ENCODE measurements around the gene PIP5K1A.

PIP5K1A gene

DNA sequence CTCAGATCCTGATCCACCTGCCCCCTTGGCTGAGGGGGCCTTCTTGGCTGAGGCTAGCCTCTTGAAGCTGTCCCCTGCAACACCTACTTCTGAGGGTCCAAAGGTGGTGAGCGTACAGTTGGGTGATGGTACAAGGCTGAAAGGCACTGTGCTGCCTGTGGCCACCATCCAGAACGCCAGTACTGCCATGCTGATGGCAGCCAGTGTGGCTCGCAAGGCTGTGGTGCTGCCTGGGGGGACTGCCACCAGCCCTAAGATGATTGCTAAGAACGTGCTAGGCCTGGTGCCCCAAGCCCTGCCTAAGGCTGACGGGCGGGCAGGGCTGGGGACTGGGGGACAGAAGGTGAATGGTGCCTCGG lies 89.0 kb downstream of the PIP5K1A start:
- TF ChIP-seq BACH2 (CRISPR knock-in tag; IDR thresholded peaks at IDR 0.05; ENCODE audit: borderline replicate concordance): no peak
- ATAC-seq: no peak

DNA sequence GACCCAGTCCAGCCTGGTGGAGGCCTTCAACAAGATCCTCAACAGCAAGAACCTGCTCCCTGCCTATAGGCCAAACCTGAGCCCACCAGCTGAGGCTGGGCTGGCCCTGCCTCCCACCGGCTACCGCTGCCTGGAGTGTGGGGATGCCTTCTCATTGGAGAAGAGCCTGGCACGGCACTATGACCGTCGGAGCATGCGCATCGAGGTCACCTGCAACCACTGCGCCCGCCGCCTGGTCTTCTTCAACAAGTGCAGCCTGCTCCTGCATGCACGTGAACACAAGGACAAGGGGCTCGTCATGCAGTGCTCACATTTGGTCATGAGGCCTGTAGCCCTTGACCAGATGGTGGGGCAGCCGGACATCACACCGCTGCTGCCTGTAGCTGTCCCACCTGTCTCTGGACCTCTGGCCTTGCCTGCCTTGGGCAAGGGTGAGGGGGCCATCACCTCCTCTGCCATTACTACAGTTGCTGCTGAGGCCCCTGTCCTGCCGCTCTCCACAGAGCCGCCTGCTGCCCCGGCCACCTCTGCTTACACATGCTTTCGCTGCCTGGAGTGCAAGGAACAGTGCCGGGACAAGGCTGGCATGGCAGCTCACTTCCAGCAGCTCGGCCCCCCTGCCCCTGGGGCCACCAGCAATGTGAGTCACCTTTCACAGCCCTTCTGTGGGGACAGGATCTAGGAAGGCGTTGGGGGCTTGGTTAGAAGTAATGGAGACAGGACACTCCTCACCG lies 89.6 kb downstream of the PIP5K1A start:
- TF ChIP-seq ARNTL (CRISPR knock-in tag; IDR thresholded peaks at IDR 0.05; ENCODE audit: borderline replicate concordance, low read depth): no peak
- TF ChIP-seq ZNF565 (CRISPR knock-in tag; conservative IDR thresholded peaks at IDR 0.05; ENCODE audit: low read depth): no peak
- TF ChIP-seq ZFP30 (CRISPR knock-in tag; IDR thresholded peaks at IDR 0.05): no peak
- TF ChIP-seq, protein P1, sequence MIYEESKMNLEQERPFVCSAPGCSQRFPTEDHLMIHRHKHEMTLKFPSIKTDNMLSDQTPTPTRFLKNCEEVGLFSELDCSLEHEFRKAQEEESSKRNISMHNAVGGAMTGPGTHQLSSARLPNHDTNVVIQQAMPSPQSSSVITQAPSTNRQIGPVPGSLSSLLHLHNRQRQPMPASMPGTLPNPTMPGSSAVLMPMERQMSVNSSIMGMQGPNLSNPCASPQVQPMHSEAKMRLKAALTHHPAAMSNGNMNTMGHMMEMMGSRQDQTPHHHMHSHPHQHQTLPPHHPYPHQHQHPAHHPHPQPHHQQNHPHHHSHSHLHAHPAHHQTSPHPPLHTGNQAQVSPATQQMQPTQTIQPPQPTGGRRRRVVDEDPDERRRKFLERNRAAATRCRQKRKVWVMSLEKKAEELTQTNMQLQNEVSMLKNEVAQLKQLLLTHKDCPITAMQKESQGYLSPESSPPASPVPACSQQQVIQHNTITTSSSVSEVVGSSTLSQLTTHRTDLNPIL (CRISPR knock-in tag; IDR thresholded peaks at IDR 0.05; ENCODE audit: low read depth): no peak
- TF ChIP-seq, protein P2, sequence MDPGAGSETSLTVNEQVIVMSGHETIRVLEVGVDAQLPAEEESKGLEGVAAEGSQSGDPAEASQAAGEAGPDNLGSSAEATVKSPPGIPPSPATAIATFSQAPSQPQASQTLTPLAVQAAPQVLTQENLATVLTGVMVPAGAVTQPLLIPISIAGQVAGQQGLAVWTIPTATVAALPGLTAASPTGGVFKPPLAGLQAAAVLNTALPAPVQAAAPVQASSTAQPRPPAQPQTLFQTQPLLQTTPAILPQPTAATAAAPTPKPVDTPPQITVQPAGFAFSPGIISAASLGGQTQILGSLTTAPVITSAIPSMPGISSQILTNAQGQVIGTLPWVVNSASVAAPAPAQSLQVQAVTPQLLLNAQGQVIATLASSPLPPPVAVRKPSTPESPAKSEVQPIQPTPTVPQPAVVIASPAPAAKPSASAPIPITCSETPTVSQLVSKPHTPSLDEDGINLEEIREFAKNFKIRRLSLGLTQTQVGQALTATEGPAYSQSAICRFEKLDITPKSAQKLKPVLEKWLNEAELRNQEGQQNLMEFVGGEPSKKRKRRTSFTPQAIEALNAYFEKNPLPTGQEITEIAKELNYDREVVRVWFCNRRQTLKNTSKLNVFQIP (CRISPR knock-in tag; IDR thresholded peaks at IDR 0.05; ENCODE audit: borderline replicate concordance, low read depth): no peak
- no peak for TF ChIP-seq PPARA (CRISPR knock-in tag; IDR thresholded peaks at IDR 0.05; ENCODE audit: borderline replicate concordance)
- no peak for TF ChIP-seq ZNF8 (CRISPR knock-in tag; IDR thresholded peaks at IDR 0.05)
- TF ChIP-seq, protein P3, sequence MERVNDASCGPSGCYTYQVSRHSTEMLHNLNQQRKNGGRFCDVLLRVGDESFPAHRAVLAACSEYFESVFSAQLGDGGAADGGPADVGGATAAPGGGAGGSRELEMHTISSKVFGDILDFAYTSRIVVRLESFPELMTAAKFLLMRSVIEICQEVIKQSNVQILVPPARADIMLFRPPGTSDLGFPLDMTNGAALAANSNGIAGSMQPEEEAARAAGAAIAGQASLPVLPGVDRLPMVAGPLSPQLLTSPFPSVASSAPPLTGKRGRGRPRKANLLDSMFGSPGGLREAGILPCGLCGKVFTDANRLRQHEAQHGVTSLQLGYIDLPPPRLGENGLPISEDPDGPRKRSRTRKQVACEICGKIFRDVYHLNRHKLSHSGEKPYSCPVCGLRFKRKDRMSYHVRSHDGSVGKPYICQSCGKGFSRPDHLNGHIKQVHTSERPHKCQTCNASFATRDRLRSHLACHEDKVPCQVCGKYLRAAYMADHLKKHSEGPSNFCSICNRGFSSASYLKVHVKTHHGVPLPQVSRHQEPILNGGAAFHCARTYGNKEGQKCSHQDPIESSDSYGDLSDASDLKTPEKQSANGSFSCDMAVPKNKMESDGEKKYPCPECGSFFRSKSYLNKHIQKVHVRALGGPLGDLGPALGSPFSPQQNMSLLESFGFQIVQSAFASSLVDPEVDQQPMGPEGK (CRISPR knock-in tag; IDR thresholded peaks at IDR 0.05; ENCODE audit: borderline replicate concordance): no peak
- TF ChIP-seq, protein P4, sequence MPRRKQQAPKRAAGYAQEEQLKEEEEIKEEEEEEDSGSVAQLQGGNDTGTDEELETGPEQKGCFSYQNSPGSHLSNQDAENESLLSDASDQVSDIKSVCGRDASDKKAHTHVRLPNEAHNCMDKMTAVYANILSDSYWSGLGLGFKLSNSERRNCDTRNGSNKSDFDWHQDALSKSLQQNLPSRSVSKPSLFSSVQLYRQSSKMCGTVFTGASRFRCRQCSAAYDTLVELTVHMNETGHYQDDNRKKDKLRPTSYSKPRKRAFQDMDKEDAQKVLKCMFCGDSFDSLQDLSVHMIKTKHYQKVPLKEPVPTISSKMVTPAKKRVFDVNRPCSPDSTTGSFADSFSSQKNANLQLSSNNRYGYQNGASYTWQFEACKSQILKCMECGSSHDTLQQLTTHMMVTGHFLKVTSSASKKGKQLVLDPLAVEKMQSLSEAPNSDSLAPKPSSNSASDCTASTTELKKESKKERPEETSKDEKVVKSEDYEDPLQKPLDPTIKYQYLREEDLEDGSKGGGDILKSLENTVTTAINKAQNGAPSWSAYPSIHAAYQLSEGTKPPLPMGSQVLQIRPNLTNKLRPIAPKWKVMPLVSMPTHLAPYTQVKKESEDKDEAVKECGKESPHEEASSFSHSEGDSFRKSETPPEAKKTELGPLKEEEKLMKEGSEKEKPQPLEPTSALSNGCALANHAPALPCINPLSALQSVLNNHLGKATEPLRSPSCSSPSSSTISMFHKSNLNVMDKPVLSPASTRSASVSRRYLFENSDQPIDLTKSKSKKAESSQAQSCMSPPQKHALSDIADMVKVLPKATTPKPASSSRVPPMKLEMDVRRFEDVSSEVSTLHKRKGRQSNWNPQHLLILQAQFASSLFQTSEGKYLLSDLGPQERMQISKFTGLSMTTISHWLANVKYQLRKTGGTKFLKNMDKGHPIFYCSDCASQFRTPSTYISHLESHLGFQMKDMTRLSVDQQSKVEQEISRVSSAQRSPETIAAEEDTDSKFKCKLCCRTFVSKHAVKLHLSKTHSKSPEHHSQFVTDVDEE (CRISPR knock-in tag; IDR thresholded peaks at IDR 0.05): no peak
- no peak for TF ChIP-seq ESRRG (CRISPR knock-in tag; IDR thresholded peaks at IDR 0.05)
- TF ChIP-seq BACH2 (CRISPR knock-in tag; IDR thresholded peaks at IDR 0.05; ENCODE audit: borderline replicate concordance): no peak
- no peak for TF ChIP-seq ZNF70 (CRISPR knock-in tag; IDR thresholded peaks at IDR 0.05)
- no peak for TF ChIP-seq ISL1 (CRISPR knock-in tag; IDR thresholded peaks at IDR 0.05)
- no peak for TF ChIP-seq ZFP3 (CRISPR knock-in tag; IDR thresholded peaks at IDR 0.05)
- no peak for ATAC-seq

DNA sequence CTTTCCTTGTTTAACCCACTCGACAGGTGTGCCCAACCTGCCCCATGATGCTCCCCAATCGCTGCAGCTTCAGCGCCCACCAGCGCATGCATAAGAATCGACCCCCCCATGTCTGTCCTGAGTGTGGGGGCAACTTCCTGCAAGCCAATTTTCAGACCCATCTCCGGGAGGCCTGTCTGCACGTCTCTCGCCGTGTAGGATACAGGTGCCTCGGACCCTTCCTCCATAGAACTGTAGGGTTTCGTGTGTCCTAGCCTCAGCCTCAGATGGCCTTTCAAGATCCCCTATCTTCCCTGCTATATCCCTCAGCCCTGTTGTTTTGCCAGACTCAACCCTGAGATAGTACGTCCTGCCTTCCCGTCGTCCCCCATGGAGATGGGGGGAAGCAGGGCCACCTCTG lies 90.2 kb downstream of the PIP5K1A start:
- ATAC-seq: no peak
- no peak for TF ChIP-seq PPARA (CRISPR knock-in tag; IDR thresholded peaks at IDR 0.05; ENCODE audit: borderline replicate concordance)
- no peak for TF ChIP-seq CSDC2 (CRISPR knock-in tag; IDR thresholded peaks at IDR 0.05)
- no peak for TF ChIP-seq OSR1 (CRISPR knock-in tag; IDR thresholded peaks at IDR 0.05)
- no peak for TF ChIP-seq GLIS3 (CRISPR knock-in tag; IDR thresholded peaks at IDR 0.05)
- no peak for TF ChIP-seq ESRRG (CRISPR knock-in tag; IDR thresholded peaks at IDR 0.05)
- TF ChIP-seq ZC3H10 (CRISPR knock-in tag; IDR thresholded peaks at IDR 0.05): no peak
- TF ChIP-seq, protein P3 (CRISPR knock-in tag; IDR thresholded peaks at IDR 0.05; ENCODE audit: borderline replicate concordance): no peak
- TF ChIP-seq TCF4 (CRISPR knock-in tag; IDR thresholded peaks at IDR 0.05; ENCODE audit: borderline replicate concordance): no peak
- TF ChIP-seq TOX (CRISPR knock-in tag; IDR thresholded peaks at IDR 0.05; ENCODE audit: borderline replicate concordance): no peak
- TF ChIP-seq, protein P4 (CRISPR knock-in tag; IDR thresholded peaks at IDR 0.05): no peak
- no peak for TF ChIP-seq SNAI2 (CRISPR knock-in tag; IDR thresholded peaks at IDR 0.05)
- TF ChIP-seq RARB (CRISPR knock-in tag; IDR thresholded peaks at IDR 0.05): no peak
- TF ChIP-seq ZFP30 (CRISPR knock-in tag; IDR thresholded peaks at IDR 0.05): no peak
- TF ChIP-seq, protein P1 (CRISPR knock-in tag; IDR thresholded peaks at IDR 0.05; ENCODE audit: low read depth): no peak
